ENCODE measurements around the gene RNLS. TPM values are rescaled to one million over a fixed set of nuclear protein-coding genes. Genes with fewer than 3 reads are reported as not detected.

Gene RNLS
- total RNA-seq, 1 donor from 2014 or later, result 12.1 TPM

- Histone ChIP-seq H3K4me3 (no peak overlapping the region), H3K9me3 (no peaks in the 10 kb centered on the region), H3K27me3 (no peaks in the 10 kb centered on the region), H3K4me1 (no peaks in the 10 kb centered on the region), H3K27ac (no peak overlapping the region), H3K36me3 (no peaks in the 10 kb centered on the region)
- no peak for TF ChIP-seq CTCF (IDR thresholded peaks at IDR 0.05)
- intact Hi-C loops (cut with DNase I), result no loop called here
- DNase-seq (ENCODE audit: low spot score in 2 of 2), result no peak
Observed at GRCh38 chr10:88299787-88300186, 283.3 kb downstream of the RNLS start.

- Histone ChIP-seq H3K9me3 (no peaks in the 10 kb centered on the region), H3K36me3 (no peaks in the 10 kb centered on the region), H3K27ac (no peak overlapping the region), H3K27me3 (no peaks in the 10 kb centered on the region), H3K4me3 (no peak overlapping the region), H3K4me1 (no peaks in the 10 kb centered on the region)
- TF ChIP-seq CTCF (IDR thresholded peaks at IDR 0.05), result no peak
- DNase-seq (ENCODE audit: low spot score in 2 of 2), result no peak
- intact Hi-C loops (cut with DNase I), result no loop called here
Observed at GRCh38 chr10:88297103-88297502, 286.0 kb downstream of the RNLS start.

GRCh38 chr10:88293651-88294230, 289.4 kb downstream of the RNLS start:
- no peaks in the 10 kb centered on the region for H3K27me3 ChIP-seq
- no peak for TF ChIP-seq CTCF (IDR thresholded peaks at IDR 0.05)
- H3K9me3 ChIP-seq, result no peaks in the 10 kb centered on the region
- no peak overlapping the region for H3K27ac ChIP-seq
- no peaks in the 10 kb centered on the region for H3K36me3 ChIP-seq
- intact Hi-C loops (cut with DNase I), result no loop called here
- no peaks in the 10 kb centered on the region for H3K4me1 ChIP-seq
- DNase-seq (ENCODE audit: low spot score in 2 of 2), result no peak
- H3K4me3 ChIP-seq, result no peak overlapping the region

GRCh38 chr10:88293073-88293472, 290.0 kb downstream of the RNLS start:
- no peak for TF ChIP-seq CTCF (IDR thresholded peaks at IDR 0.05)
- Histone ChIP-seq H3K9me3 (no peaks in the 10 kb centered on the region), H3K4me1 (no peaks in the 10 kb centered on the region), H3K27ac (no peak overlapping the region), H3K27me3 (no peaks in the 10 kb centered on the region), H3K36me3 (no peaks in the 10 kb centered on the region), H3K4me3 (no peak overlapping the region)
- DNase-seq (ENCODE audit: low spot score in 2 of 2), result no peak
- intact Hi-C loops (cut with DNase I), result no loop called here

GRCh38 chr10:88292185-88292514, 291.0 kb downstream of the RNLS start:
- H3K36me3 ChIP-seq, result no peaks in the 10 kb centered on the region
- DNase-seq (ENCODE audit: low spot score in 2 of 2), result no peak
- H3K9me3 ChIP-seq, result no peaks in the 10 kb centered on the region
- intact Hi-C loops (cut with DNase I), result no loop called here
- H3K4me3 ChIP-seq, result no peak overlapping the region
- no peaks in the 10 kb centered on the region for H3K27me3 ChIP-seq
- no peak for TF ChIP-seq CTCF (IDR thresholded peaks at IDR 0.05)
- H3K27ac ChIP-seq, result no peak overlapping the region
- no peaks in the 10 kb centered on the region for H3K4me1 ChIP-seq

Measured in ascending aorta (tissue), 2 donors.